Activated effector memory CD4-positive, alpha-beta T cell treated with Interleukin-2 at 50 U/mL for 16 hours (primary cell): ENCODE measurements around the gene RERE.
"Not testable (repeated sequence)": the region's sequence is repeated elsewhere in the genome, so short reads cannot be mapped to it uniquely, and the experiment has no call there.

ENCODE experiments used
- DNase-seq: peaks from one replicate; pipeline ENCODE4 v3.0.0-alpha.2; 2020

RERE gene

DNA sequence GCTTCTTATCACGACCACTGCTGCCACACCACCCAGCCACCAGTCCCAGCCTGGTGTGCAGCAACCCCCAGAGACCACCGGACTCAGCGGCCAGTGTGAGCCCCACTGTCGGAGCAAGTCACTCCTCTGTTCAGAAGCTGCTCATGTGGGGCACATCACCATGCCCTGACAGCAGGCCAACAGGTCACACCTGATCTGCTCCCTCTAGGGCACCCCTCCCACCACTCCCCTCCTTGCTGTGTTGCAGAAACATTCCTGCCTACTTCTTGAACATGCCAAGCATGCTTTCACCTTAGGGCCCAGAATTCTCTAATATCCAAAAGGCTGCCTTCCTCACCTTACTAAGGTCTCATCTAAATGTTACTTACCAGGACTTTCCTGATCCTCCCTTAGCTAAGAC lies 353.1 kb downstream of the RERE start:
- no peak for DNase-seq

GRCh38 chr1:8463144-8463927 lies 354.1 kb downstream of the RERE start:
- DNase-seq: no peak

DNA sequence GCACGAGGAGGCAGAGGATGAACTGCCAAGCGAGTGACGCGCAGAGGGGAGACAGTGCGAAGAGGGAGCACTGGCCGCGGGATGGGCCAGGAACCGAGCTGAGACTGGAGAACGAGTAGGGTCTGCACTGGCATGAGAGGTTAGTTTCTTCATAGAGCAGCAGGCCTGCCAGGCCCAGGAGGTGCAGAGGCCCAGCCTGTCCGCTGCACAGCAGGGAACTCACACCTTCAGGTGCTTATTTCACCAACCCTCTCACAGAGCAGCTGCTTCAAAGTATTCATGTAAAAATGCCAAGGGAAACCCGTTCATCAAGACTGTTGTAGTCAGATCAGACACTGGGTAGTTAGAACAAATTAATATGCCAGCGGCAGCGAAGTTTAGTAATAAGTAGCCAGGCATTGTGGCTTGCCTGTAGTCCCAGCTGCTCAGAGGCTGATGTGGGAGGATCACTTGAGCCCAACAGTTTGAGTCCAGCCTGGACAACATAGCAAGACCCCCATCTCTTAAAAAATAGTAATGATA lies 355.0 kb downstream of the RERE start:
- no peak for DNase-seq

GRCh38 chr1:8461351-8462110 lies 355.9 kb downstream of the RERE start:
- DNase-seq: no peak

- DNase-seq: no peak
These were observed 356.7 kb downstream of the RERE start for GRCh38 chr1:8460784-8461183.

- no peak for DNase-seq
These were observed 357.3 kb downstream of the RERE start for GRCh38 chr1:8460132-8460544.

DNA sequence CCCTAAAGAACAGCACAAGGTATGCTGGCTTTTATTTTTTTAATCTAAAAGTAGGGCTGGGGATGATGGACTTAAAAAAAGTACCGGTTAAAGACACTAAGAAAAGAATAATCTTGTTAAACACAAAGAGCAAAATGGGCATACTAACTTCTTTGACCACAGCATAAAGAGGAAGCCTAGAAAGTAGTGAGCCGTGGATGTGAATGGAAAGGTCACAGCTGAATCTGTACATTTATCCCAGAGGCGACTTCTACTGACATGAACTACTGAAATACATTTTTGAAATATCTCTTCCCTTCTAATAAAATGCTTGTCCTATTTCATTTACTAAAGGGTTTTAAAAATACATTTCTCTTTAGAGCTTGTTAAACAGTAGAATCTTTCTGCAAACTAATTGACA lies 358.8 kb downstream of the RERE start:
- no peak for DNase-seq

DNA sequence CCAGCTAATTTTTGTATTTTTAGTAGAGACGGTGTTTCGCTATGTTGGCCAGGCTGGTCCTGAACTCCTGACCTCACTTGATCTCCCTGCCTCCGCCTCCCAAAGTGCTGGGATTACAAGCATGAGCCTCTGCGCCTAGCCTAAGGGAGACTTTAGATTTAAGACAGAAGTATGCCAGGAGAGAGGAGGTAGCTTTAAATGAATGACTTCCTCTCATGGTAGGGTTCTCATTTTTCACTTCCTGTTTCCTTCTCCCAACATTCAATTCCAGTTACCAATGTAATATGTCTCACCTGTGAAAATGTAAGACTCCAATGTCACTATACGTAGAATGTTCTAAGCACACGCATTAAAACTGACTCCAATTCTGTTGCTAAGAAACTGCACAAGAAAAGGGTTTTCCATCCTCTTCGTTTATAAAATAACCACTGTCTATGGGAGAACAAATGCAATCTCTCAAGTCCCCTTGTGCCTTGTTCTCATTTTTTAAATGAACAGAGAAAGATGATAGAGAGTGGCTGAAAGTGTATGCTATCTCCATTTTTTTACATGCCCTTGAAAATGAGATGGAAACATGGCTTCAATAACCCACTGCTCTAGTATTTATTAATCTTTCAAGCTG lies 359.6 kb downstream of the RERE start:
- no peak for DNase-seq

GRCh38 chr1:8456991-8457390 lies 360.4 kb downstream of the RERE start:
- no peak for DNase-seq

DNA sequence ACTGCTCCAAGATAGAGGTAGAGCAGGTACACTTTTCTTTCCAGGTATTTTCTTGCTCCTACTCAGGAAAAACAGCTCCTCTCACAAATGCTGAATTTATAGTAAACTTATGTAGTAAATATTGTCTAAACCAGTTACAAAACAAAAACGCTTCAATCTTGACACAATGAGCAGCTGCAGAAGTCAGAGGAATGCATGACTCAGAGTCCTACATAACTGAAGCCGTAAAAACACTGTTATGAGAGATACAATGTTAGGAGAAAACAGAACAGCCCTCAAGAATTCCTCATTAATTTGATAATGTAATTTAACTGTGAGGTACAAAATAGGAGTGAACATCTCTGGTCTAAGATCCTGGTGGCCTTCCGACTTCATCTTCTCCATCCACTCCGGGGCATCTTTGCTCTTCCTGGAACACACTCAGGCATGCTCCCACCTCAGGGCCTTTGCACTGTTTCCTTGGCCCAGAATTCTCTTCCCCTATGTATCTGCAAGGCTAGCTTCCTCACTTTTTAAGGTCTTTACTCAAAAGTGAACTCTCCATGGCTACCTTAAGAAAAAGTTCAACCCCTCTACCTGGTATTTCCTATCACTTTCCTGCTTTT lies 361.0 kb downstream of the RERE start:
- no peak for DNase-seq

- no peak for DNase-seq
These were observed 361.6 kb downstream of the RERE start for GRCh38 chr1:8455700-8456307.

- DNase-seq: no peak
These were observed 367.1 kb downstream of the RERE start for GRCh38 chr1:8450312-8450711.

GRCh38 chr1:8448911-8449661 lies 368.4 kb downstream of the RERE start:
- DNase-seq: no peak

DNA sequence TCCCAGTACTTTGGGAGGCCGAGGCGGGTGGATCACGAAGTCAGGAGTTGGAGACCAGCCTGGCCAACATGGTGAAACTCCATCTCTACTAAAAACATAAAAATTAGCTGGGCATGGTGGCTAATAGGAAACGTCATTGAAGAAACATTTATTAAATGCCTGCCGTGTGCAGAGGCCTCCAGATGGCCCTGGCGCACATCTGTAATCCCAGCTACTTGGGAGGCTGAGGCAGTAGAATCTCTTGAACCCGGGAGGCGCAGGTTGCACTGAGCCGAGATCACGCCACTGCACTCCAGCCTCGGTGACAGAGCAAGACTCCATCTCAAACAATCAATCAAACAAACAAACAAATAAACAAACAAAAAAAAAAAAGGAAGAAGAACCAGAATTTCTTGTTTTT lies 368.9 kb downstream of the RERE start:
- not testable (repeated sequence) for DNase-seq

GRCh38 chr1:8447616-8448150 lies 369.8 kb downstream of the RERE start:
- DNase-seq: no peak

DNA sequence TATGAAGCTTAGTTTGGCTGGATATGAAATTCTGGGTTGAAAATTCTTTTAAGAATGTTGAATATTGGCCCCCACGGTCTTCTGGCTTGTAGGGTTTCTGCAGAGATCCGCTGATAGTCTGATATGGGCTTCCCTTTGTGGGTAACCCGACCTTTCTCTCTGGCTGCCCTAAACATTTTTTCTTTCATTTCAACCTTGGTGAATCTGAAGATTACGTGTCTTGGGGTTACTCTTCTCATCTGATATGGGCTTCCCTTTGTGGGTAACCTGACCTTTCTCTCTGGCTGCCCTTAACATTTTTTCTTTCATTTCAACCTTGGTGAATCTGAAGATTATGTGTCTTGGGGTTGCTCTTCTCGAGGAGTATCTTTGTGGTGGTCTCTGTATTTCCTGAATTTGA lies 371.3 kb downstream of the RERE start:
- not testable (repeated sequence) for DNase-seq

DNA sequence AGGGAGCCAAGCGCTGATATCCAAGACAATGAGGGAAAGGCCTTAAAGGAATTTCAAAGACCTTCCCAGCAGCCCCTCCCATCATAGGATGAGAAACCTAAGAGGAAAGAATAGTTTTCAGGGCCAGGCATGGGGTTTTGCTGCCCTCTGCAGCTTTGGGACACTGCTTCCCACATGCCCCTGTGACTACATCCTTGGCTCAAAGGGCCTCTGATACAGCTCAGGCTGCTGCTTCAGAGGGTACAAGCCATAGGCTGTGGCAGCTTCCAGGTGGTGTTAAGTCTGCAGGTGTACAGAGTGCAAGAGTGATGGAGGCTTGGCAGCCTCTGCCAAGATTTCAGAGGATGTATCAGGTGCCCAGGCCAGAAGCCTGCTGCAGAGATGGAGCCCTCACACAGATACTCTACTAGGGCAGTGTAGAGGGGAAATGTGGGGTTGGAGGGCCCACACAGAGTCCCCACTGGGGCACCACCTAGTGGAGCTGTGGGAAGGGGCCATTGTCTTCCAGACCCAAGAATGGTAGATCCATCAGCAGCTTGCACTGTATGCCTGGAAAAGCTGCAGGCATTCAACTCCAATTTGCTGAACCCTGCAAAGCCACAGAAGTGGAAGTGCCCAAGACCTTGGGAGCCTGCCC lies 373.8 kb downstream of the RERE start:
- DNase-seq: no peak

DNA sequence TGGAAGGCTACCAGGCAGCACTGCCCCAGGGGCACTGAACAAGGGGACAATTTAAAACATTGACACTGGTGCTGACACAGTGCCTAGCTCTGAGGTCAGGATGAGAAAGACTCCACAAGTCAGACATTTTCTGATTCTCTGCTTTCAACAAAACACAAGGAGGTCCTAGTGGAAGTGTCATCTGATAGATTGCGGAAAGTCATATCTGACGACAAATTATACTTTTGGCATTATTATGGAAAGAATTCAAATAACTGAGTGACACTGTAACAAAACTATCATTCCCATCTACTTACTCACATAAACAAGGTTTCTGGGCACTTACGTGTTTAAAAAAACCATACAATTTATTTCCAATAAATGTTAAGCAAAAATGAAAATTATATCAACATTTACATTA lies 376.0 kb downstream of the RERE start:
- no peak for DNase-seq

GRCh38 chr1:8439015-8439702 lies 378.3 kb downstream of the RERE start:
- no peak for DNase-seq

- no peak for DNase-seq
These were observed 379.0 kb downstream of the RERE start for GRCh38 chr1:8438489-8438888.

DNA sequence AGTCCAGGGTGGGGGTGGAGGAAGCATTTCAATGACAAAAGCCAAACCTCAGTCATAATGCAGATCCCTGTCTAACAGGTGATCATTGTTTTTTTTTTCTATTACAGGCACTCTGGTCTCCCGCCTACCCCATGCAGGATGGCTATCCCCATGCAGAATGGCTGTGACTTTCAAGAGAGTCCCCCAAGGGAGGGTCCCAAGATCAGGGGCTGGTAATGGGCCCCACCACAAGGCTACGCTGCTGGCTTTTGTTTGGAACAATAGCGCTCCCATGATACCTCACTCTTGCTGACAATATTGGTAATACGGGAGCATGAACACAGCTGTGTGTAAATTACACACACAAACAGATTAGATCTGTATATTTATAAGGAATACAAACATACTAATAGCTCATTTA lies 380.1 kb downstream of the RERE start:
- DNase-seq: no peak
